Suprapubic skin (tissue), 4 donors: ENCODE measurements around the gene PARP1. TPM values are rescaled to one million over a fixed set of nuclear protein-coding genes. Genes with fewer than 3 reads are reported as not detected.

Experiments used
- DNase-seq, 2 donors: peaks; one replicate each; pipeline ENCODE4 v3.0.0-alpha.2; 2019; ENCODE audit warnings: low spot score in 2 of 2
- H3K27ac ChIP-seq: fragments of 200-600 bp; sonication (generic); one replicate; pipeline ENCODE4 v1.5.1; 2019
- H3K27me3 ChIP-seq: fragments of 200-600 bp; sonication (generic); one replicate; pipeline ENCODE4 v1.5.1; 2019
- H3K36me3 ChIP-seq: fragments of 200-600 bp; sonication (generic); one replicate; pipeline ENCODE4 v1.5.1; 2019
- H3K4me1 ChIP-seq: fragments of 200-600 bp; sonication (generic); one replicate; pipeline ENCODE4 v1.5.1; 2019
- H3K4me3 ChIP-seq: fragments of 200-600 bp; sonication (generic); one replicate; pipeline ENCODE4 v1.5.1; 2019; ENCODE audit warnings: mild to moderate bottlenecking
- H3K9me3 ChIP-seq: fragments of 200-600 bp; sonication (generic); one replicate; pipeline ENCODE4 v1.5.1; 2019
- EP300 ChIP-seq: sonication (generic); formaldehyde crosslinking; IDR thresholded peaks from one replicate; pipeline ENCODE4 v1.6.1; 2017; ENCODE audit warnings: antibody characterized with exemption
- POLR2A ChIP-seq, 2 donors: fragments of 450-650 bp; IDR thresholded peaks; one replicate each; pipeline ENCODE4 v1.6.1; 2017; ENCODE audit warnings: antibody characterized with exemption in 2 of 2, mild to moderate bottlenecking in 2 of 2, moderate library complexity in 2 of 2
- POLR2AphosphoS5 ChIP-seq, 3 donors: sonication (generic); formaldehyde crosslinking; IDR thresholded peaks; one replicate each; pipeline ENCODE4 v1.6.1; 2017; ENCODE audit warnings: antibody characterized with exemption in 3 of 3
- WGBS: methylation state at CpG from one replicate; pipeline ENCODE4 v1.1.5; 2018; 5-methylcytosine and 5-hydroxymethylcytosine counted together
- total RNA-seq, 4 donors: library from RNA; depleted of rRNA; stranded (reverse); fragments of >200 nt; gene quantifications; one replicate each; pipeline ENCODE4 v1.1.0, GENCODE V29; 2016
- TF ChIP-seq, protein P1 (sequence below), 2 donors: fragments of 200-600 bp in 1 of 2; fragments of 450-650 bp in 1 of 2; sonication (generic) in 1 of 2; IDR thresholded peaks; one replicate each; pipeline ENCODE4 v1.5.1; 2016 to 2019; ENCODE audit warnings: antibody characterized with exemption in 2 of 2, mild to moderate bottlenecking in 1 of 2, moderate library complexity in 1 of 2

Gene PARP1
- total RNA-seq, 4 donors from 2014 or later = 55.7 to 70.0 (median 60.6) TPM

DNA sequence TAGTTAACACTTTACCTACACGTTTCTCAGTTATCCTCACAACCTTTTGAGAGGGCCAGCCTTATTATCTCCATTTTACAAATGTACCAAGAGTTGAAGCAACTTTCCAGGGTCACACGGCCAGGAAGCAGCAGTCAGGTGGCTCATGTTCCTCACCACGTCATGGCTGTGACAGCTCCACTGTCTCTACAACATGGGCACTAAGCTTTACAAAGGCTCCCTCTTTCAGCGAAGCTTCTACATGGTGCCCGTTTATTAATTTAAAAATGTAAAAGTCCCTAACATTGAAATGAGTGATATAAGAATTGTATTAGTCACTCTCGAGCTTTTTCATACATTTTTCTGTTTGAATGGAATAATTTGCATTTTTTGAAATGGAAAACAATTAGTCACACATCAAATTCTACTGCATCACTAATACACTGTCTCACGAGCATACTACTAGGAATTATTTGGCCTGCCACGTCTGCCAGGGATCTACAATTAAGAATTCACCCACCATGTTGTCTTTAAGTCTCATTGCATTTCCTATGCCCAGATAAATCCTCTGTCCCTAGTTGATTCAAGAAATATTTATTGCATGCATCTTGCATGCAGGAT, 70.5 kb downstream of the PARP1 start:
- H3K4me3 ChIP-seq = no peak overlapping the region
- whole genome bisulfite sequencing = 76% methylated on average over 8 of the region's 8 CpGs
- H3K36me3 ChIP-seq = no peaks in the 10 kb centered on the region
- no peak overlapping the region for H3K27ac ChIP-seq
- TF ChIP-seq EP300 (no peak), POLR2AphosphoS5 (IDR thresholded peaks at IDR 0.05) (no peak), POLR2A (IDR thresholded peaks at IDR 0.05) (no peak)
- TF ChIP-seq, protein P1, sequence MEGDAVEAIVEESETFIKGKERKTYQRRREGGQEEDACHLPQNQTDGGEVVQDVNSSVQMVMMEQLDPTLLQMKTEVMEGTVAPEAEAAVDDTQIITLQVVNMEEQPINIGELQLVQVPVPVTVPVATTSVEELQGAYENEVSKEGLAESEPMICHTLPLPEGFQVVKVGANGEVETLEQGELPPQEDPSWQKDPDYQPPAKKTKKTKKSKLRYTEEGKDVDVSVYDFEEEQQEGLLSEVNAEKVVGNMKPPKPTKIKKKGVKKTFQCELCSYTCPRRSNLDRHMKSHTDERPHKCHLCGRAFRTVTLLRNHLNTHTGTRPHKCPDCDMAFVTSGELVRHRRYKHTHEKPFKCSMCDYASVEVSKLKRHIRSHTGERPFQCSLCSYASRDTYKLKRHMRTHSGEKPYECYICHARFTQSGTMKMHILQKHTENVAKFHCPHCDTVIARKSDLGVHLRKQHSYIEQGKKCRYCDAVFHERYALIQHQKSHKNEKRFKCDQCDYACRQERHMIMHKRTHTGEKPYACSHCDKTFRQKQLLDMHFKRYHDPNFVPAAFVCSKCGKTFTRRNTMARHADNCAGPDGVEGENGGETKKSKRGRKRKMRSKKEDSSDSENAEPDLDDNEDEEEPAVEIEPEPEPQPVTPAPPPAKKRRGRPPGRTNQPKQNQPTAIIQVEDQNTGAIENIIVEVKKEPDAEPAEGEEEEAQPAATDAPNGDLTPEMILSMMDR (IDR thresholded peaks at IDR 0.05) = no peak
- no peaks in the 10 kb centered on the region for H3K27me3 ChIP-seq
- H3K9me3 ChIP-seq = no peaks in the 10 kb centered on the region
- peaks cover 7% of the 10 kb centered on the region for H3K4me1 ChIP-seq
- DNase-seq = no peak

DNA sequence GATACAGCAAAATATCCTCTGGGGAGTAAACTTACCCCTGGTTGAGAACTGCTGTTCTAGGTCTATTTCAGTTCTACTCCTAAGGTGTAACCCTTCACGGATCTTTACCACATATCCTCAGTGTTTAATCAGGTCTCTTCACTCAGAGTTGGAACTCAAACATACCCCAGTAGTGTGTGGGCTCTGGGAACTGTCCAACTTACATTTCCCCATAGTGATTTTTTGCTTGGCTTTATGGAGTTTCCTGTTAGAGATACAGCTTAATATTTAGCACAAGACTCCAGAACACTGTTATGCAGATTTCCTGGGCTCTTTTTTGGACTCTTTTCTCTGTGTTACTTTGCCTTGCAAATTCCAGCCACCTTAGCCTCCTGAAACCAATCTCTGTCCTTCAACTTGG, 72.2 kb downstream of the PARP1 start:
- DNase-seq = no peak
- TF ChIP-seq POLR2A (IDR thresholded peaks at IDR 0.05) (no peak), POLR2AphosphoS5 (IDR thresholded peaks at IDR 0.05) (no peak), EP300 (no peak)
- TF ChIP-seq, protein P1 (IDR thresholded peaks at IDR 0.05) = no peak
- 72% methylated on average over 1 of the region's 1 CpG for WGBS
- Histone ChIP-seq H3K9me3 (no peaks in the 10 kb centered on the region), H3K36me3 (no peaks in the 10 kb centered on the region), H3K4me3 (no peak overlapping the region), H3K27ac (no peak overlapping the region), H3K4me1 (peaks cover 7% of the 10 kb centered on the region), H3K27me3 (no peaks in the 10 kb centered on the region)

DNA sequence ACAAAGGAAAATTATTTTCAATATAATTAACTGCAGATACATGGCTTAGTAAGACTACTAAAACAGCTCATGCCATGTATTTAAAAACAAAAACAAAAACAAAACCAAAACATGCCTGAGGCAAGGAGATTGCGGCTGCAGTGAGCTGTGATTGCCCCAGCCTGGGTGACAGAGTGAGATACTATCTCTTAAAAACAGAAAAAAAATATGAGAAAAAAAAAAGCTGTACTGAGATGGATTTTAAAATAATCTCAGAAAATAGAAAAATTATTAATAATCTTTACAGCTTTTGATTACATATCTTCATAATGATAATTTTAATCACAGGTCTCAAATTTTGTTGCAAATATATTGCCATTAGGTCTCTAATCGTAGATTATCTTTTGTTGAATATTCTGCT, 74.9 kb downstream of the PARP1 start:
- H3K9me3 ChIP-seq = no peaks in the 10 kb centered on the region
- DNase-seq = no peak
- peaks cover 7% of the 10 kb centered on the region for H3K4me1 ChIP-seq
- H3K27me3 ChIP-seq = no peaks in the 10 kb centered on the region
- TF ChIP-seq POLR2AphosphoS5 (IDR thresholded peaks at IDR 0.05) = no peak
- TF ChIP-seq, protein P1 (IDR thresholded peaks at IDR 0.05) = no peak
- no peak for TF ChIP-seq POLR2A (IDR thresholded peaks at IDR 0.05)
- no peak for TF ChIP-seq EP300
- no peaks in the 10 kb centered on the region for H3K36me3 ChIP-seq
- no peak overlapping the region for H3K27ac ChIP-seq
- no peak overlapping the region for H3K4me3 ChIP-seq
- WGBS = 38% methylated on average over 2 of the region's 2 CpGs

DNA sequence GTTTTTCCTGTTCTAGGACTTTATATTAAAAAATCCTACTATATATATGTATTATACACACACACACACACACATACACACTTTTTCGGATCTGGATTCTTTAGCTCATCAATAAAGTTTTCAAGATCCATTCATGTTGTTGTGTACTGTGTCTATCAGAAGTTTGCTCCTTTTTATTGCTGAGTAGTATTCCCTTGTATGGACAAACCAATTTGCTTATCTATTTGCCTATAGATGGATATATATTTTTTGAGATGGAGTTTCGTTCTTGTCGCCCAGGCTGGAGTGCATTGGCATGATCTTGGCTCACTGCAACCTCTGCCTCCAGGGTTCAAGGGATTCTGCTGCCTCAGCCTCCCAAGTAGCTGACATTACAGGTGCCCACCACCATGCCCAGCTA, 78.7 kb downstream of the PARP1 start:
- WGBS = 95% methylated on average over 3 of the region's 3 CpGs
- H3K4me3 ChIP-seq = no peak overlapping the region
- TF ChIP-seq POLR2A (IDR thresholded peaks at IDR 0.05) (no peak), POLR2AphosphoS5 (IDR thresholded peaks at IDR 0.05) (no peak), EP300 (no peak)
- TF ChIP-seq, protein P1 (IDR thresholded peaks at IDR 0.05) = no peak
- peaks cover 7% of the 10 kb centered on the region for H3K4me1 ChIP-seq
- DNase-seq = no peak
- H3K9me3 ChIP-seq = no peaks in the 10 kb centered on the region
- H3K27me3 ChIP-seq = no peaks in the 10 kb centered on the region
- no peak overlapping the region for H3K27ac ChIP-seq
- H3K36me3 ChIP-seq = no peaks in the 10 kb centered on the region

DNA sequence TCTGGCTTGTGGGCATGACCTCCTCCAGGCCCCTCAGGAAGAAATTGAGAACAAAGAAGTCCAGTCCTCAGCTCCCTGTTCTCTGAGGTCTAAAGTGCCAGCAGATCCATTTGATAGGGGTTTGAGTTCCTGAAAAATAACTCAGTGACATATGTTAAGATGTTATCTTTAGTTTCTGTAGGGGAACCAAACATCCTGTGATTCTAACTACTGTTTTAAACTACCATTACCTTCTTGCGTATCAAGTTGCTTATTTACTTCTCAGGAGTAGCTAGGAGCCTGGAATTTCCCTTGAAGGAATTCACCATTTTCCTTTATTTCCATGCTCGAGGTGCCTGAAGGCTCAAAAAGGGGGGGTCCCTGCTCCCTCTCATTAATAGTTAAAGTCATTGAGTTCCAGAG, 80.1 kb downstream of the PARP1 start:
- H3K27me3 ChIP-seq = no peaks in the 10 kb centered on the region

More for the DNA sequence above, 80.1 kb downstream of the PARP1 start:
- no peak for DNase-seq
- Histone ChIP-seq H3K36me3 (no peaks in the 10 kb centered on the region), H3K4me1 (peaks cover 1% of the 10 kb centered on the region), H3K9me3 (no peaks in the 10 kb centered on the region), H3K27ac (no peak overlapping the region), H3K4me3 (no peak overlapping the region)
- WGBS = 72% methylated on average over 2 of the region's 2 CpGs
- TF ChIP-seq, protein P1 (IDR thresholded peaks at IDR 0.05) = no peak
- TF ChIP-seq POLR2A (IDR thresholded peaks at IDR 0.05) = no peak
- no peak for TF ChIP-seq EP300
